H1 (cell line): ENCODE results near the gene ZAP70. TPM values are rescaled to one million over a fixed set of nuclear protein-coding genes. Genes with fewer than 3 reads are reported as not detected.

Experiments
- CTBP2 ChIP-seq: IDR thresholded peaks from 2 replicates; pipeline ENCODE4 v1.7.0; 2011; ENCODE audit warnings: borderline replicate concordance, mild to moderate bottlenecking, moderate library complexity, mixed read lengths, low read length; ENCODE audit not compliant: insufficient read depth, insufficient read length
- KDM1A ChIP-seq: fragments of 200-600, 300-600 bp; sonication (generic); IDR thresholded peaks from 2 replicates; pipeline ENCODE4 v1.7.1; 2016; ENCODE audit warnings: mild to moderate bottlenecking, low read length, borderline replicate concordance
- TBP ChIP-seq: IDR thresholded peaks from 2 replicates; pipeline ENCODE4 v1.6.1; 2011; ENCODE audit warnings: low read depth, low read length, improper control_type of control experiment
- YY1 ChIP-seq: IDR thresholded peaks from 2 replicates; pipeline ENCODE4 v1.6.1; 2011; ENCODE audit warnings: low read depth, mild to moderate bottlenecking, low read length
- polyA plus RNA-seq, 7 experiments: library from polyadenylated mRNA; depleted of rRNA in 3 of 7; stranded (reverse) in 5 of 7; unstranded in 2 of 7; fragments of >200 nt in 5 of 7; fragments of 200-250 nt in 2 of 7; gene quantifications; 1 replicate in 5 of 7; 2 replicates in 1 of 7; 4 replicates in 1 of 7; pipeline versions ENCODE4 v1.2.1 to v1.2.3, GENCODE V29; 2011 to 2013; ENCODE audit warnings: missing spikeins in 2 of 7, mixed read lengths in 2 of 7
- total RNA-seq: library from RNA; stranded (reverse); fragmentation: NEBNext Ultra II Directional; extraction: Animal tissue kit (Norgen Biotek cat#: 25700); gene quantifications from 2 replicates; pipeline ENCODE4 v1.2.1, GENCODE V29; 2021
- TF ChIP-seq, protein P1 (sequence below): fragments of 300-600 bp; sonication (generic); IDR thresholded peaks from 2 replicates; pipeline ENCODE4 v1.7.1; 2012; ENCODE audit warnings: low read length, moderate library complexity, mild to moderate bottlenecking, inconsistent platforms; ENCODE audit not compliant: insufficient replicate concordance

Gene ZAP70
- total and polyA plus RNA-seq, 2 of the 8 experiments (the other 6 are each of a cell fraction or from before 2014, with no cell fraction given) = 0.15 TPM; not detected in 1

- TF ChIP-seq, protein P1, sequence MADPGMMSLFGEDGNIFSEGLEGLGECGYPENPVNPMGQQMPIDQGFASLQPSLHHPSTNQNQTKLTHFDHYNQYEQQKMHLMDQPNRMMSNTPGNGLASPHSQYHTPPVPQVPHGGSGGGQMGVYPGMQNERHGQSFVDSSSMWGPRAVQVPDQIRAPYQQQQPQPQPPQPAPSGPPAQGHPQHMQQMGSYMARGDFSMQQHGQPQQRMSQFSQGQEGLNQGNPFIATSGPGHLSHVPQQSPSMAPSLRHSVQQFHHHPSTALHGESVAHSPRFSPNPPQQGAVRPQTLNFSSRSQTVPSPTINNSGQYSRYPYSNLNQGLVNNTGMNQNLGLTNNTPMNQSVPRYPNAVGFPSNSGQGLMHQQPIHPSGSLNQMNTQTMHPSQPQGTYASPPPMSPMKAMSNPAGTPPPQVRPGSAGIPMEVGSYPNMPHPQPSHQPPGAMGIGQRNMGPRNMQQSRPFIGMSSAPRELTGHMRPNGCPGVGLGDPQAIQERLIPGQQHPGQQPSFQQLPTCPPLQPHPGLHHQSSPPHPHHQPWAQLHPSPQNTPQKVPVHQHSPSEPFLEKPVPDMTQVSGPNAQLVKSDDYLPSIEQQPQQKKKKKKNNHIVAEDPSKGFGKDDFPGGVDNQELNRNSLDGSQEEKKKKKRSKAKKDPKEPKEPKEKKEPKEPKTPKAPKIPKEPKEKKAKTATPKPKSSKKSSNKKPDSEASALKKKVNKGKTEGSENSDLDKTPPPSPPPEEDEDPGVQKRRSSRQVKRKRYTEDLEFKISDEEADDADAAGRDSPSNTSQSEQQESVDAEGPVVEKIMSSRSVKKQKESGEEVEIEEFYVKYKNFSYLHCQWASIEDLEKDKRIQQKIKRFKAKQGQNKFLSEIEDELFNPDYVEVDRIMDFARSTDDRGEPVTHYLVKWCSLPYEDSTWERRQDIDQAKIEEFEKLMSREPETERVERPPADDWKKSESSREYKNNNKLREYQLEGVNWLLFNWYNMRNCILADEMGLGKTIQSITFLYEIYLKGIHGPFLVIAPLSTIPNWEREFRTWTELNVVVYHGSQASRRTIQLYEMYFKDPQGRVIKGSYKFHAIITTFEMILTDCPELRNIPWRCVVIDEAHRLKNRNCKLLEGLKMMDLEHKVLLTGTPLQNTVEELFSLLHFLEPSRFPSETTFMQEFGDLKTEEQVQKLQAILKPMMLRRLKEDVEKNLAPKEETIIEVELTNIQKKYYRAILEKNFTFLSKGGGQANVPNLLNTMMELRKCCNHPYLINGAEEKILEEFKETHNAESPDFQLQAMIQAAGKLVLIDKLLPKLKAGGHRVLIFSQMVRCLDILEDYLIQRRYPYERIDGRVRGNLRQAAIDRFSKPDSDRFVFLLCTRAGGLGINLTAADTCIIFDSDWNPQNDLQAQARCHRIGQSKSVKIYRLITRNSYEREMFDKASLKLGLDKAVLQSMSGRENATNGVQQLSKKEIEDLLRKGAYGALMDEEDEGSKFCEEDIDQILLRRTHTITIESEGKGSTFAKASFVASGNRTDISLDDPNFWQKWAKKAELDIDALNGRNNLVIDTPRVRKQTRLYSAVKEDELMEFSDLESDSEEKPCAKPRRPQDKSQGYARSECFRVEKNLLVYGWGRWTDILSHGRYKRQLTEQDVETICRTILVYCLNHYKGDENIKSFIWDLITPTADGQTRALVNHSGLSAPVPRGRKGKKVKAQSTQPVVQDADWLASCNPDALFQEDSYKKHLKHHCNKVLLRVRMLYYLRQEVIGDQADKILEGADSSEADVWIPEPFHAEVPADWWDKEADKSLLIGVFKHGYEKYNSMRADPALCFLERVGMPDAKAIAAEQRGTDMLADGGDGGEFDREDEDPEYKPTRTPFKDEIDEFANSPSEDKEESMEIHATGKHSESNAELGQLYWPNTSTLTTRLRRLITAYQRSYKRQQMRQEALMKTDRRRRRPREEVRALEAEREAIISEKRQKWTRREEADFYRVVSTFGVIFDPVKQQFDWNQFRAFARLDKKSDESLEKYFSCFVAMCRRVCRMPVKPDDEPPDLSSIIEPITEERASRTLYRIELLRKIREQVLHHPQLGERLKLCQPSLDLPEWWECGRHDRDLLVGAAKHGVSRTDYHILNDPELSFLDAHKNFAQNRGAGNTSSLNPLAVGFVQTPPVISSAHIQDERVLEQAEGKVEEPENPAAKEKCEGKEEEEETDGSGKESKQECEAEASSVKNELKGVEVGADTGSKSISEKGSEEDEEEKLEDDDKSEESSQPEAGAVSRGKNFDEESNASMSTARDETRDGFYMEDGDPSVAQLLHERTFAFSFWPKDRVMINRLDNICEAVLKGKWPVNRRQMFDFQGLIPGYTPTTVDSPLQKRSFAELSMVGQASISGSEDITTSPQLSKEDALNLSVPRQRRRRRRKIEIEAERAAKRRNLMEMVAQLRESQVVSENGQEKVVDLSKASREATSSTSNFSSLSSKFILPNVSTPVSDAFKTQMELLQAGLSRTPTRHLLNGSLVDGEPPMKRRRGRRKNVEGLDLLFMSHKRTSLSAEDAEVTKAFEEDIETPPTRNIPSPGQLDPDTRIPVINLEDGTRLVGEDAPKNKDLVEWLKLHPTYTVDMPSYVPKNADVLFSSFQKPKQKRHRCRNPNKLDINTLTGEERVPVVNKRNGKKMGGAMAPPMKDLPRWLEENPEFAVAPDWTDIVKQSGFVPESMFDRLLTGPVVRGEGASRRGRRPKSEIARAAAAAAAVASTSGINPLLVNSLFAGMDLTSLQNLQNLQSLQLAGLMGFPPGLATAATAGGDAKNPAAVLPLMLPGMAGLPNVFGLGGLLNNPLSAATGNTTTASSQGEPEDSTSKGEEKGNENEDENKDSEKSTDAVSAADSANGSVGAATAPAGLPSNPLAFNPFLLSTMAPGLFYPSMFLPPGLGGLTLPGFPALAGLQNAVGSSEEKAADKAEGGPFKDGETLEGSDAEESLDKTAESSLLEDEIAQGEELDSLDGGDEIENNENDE = no peak
- TF ChIP-seq YY1 (no peak), TBP (no peak), CTBP2 (no peak), KDM1A (no peak)
These were observed 41.9 kb upstream of the ZAP70 start (continued) for GRCh38 chr2:97671526-97671925.
